PC-9 (cell line): ENCODE results near the gene NCKIPSD.

ENCODE experiments used
- EZH2 ChIP-seq: fragments of 200-600 bp; sonication (generic); IDR thresholded peaks from 2 replicates; pipeline ENCODE4 v1.8.0; 2017; ENCODE audit warnings: antibody characterized with exemption, low read depth
- TF ChIP-seq, protein P1 (sequence below): fragments of 200-600 bp; sonication (generic); conservative IDR thresholded peaks from 2 replicates; pipeline ENCODE4 v1.6.1; 2017; ENCODE audit warnings: mixed run types, antibody characterized with exemption, mild to moderate bottlenecking, moderate library complexity

DNA sequence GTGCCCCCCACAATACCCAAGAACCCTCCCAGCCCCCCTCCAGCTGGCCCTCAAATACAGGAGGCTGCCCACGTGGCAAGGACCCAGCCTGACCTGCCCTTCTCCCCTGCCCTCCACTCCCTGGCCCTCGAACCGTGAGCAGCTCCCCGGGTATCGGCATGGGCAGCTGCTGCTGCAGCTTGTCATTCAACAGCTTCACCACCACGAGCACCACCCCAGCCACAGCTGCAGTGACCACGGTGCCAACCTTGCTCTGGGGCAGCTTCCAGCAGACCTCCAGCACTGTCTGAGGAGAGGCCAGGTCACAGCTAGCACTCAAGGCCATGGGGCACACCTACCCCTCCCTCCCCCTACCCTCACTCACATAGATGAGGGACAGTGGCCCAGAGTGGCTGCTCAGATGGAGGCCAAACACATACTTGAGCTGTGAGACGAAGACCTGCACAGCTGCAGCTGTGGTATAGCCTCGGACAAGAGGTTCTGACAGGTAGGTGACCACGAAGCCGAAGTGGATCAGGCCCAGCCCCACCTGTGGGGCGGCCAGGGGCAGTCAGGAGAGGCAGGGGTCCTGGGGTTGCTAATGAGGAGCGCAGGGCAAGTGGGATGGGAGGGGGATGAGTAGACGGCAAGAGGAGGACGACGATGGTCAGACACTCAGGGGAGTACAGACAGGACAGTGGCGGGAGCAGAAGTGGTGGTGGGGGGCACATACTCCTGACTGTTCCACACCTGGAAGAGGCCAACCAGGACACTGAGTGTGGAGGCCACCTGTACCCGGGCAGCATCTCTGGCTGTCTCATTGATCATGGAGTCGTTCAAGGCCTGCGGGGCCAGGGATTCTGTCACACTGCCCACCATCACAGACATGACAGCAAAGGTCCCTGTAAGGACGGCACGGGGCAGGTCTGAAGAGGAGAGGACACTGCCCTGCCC lies 53.9 kb downstream of the NCKIPSD start:
- TF ChIP-seq, protein P1, sequence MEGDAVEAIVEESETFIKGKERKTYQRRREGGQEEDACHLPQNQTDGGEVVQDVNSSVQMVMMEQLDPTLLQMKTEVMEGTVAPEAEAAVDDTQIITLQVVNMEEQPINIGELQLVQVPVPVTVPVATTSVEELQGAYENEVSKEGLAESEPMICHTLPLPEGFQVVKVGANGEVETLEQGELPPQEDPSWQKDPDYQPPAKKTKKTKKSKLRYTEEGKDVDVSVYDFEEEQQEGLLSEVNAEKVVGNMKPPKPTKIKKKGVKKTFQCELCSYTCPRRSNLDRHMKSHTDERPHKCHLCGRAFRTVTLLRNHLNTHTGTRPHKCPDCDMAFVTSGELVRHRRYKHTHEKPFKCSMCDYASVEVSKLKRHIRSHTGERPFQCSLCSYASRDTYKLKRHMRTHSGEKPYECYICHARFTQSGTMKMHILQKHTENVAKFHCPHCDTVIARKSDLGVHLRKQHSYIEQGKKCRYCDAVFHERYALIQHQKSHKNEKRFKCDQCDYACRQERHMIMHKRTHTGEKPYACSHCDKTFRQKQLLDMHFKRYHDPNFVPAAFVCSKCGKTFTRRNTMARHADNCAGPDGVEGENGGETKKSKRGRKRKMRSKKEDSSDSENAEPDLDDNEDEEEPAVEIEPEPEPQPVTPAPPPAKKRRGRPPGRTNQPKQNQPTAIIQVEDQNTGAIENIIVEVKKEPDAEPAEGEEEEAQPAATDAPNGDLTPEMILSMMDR: no peak
- TF ChIP-seq EZH2: no peak
